ENCODE results near the gene KCNN1.

- TF ChIP-seq CTCF (IDR thresholded peaks at IDR 0.05; ENCODE audit: low read depth, low read length): no peak
- TF ChIP-seq EZH2phosphoT487 (IDR thresholded peaks at IDR 0.05; ENCODE audit: low read depth): no peak
Observed at GRCh38 chr19:17981611-17982010, 14.7 kb downstream of the KCNN1 start.

All from OCI-LY3 (cell line).